SU-DHL-6 (cell line): ENCODE results near the gene MAG.
"Not testable (repeated sequence)": the region's sequence is repeated elsewhere in the genome, so short reads cannot be mapped to it uniquely, and the experiment has no call there.

Experiments used
- H2AFZ ChIP-seq: fragments of 200-600 bp; sonication (generic); 2 replicates; pipeline ENCODE4 v1.6.1; 2014; ENCODE audit warnings: low read depth, mild to moderate bottlenecking, moderate library complexity, mixed read lengths, antibody characterized with exemption, low read length; ENCODE audit not compliant: severe bottlenecking
- H3F3A ChIP-seq: fragments of 200-600 bp; shearing (Covaris generic); 2 replicates; pipeline ENCODE4 v1.6.0; 2016; ENCODE audit warnings: antibody characterized with exemption, mild to moderate bottlenecking; ENCODE audit not compliant: insufficient read depth
- H3K27ac ChIP-seq: fragments of 200-600 bp; sonication (generic); 2 replicates; pipeline ENCODE4 v1.5.1; 2016; ENCODE audit warnings: low read depth, mild to moderate bottlenecking, low read length, moderate library complexity, mixed read lengths
- H3K27me3 ChIP-seq: fragments of 200-600 bp; sonication (generic), shearing (Covaris generic); 2 replicates; pipeline ENCODE4 v1.6.0; 2014; ENCODE audit warnings: mild to moderate bottlenecking, low read length
- H3K36me3 ChIP-seq: fragments of 200-600 bp; sonication (generic); 2 replicates; pipeline ENCODE4 v1.6.1; 2014; ENCODE audit warnings: mild to moderate bottlenecking, low read length, mixed read lengths
- H3K4me2 ChIP-seq: fragments of 300-600, 200-600 bp; shearing (Covaris generic), sonication (generic); 2 replicates; pipeline ENCODE4 v1.6.0; 2014; ENCODE audit warnings: low read length, low read depth, mild to moderate bottlenecking; ENCODE audit not compliant: poor library complexity, severe bottlenecking
- H3K4me3 ChIP-seq: fragments of 200-600 bp; sonication (generic); 2 replicates; pipeline ENCODE4 v1.5.1; 2014; ENCODE audit warnings: antibody characterized with exemption, low read length, mild to moderate bottlenecking, mixed read lengths; ENCODE audit not compliant: insufficient read depth, poor library complexity, severe bottlenecking
- H3K79me2 ChIP-seq: fragments of 200-600 bp; sonication (generic); 2 replicates; pipeline ENCODE4 v1.6.1; 2014; ENCODE audit warnings: mild to moderate bottlenecking, low read length, moderate library complexity; ENCODE audit not compliant: insufficient read depth
- H3K9ac ChIP-seq: fragments of 200-600 bp; sonication (generic); 2 replicates; pipeline ENCODE4 v1.7.0; 2014; ENCODE audit warnings: mild to moderate bottlenecking, low read length
- H3K9me2 ChIP-seq: fragments of 200-600 bp; sonication (generic); replicated peaks from 2 replicates; pipeline ENCODE4 v1.6.1; 2014; ENCODE audit warnings: low read length; ENCODE audit not compliant: insufficient read depth
- H3K9me3 ChIP-seq: fragments of 200-600 bp; sonication (generic); 2 replicates; pipeline ENCODE4 v1.6.1; 2014; ENCODE audit warnings: low read length, mixed read lengths; ENCODE audit not compliant: insufficient read depth
- H4K20me1 ChIP-seq: fragments of 200-600 bp; sonication (generic); 2 replicates; pipeline ENCODE4 v1.6.1; 2014; ENCODE audit warnings: low read depth, mild to moderate bottlenecking, antibody characterized with exemption, low read length, moderate library complexity, mixed read lengths
- CTCF ChIP-seq: fragments of 200-600 bp; sonication (generic); IDR thresholded peaks from one replicate; pipeline ENCODE4 v1.5.1; 2017; ENCODE audit warnings: antibody characterized with exemption, mild to moderate bottlenecking, low read length, moderate library complexity; ENCODE audit not compliant: insufficient read depth, poor library complexity, severe bottlenecking
- EZH2phosphoT487 ChIP-seq: fragments of 200-600 bp; sonication (generic), shearing (Covaris generic); conservative IDR thresholded peaks from 2 replicates; pipeline ENCODE4 v1.6.1; 2018; ENCODE audit warnings: mild to moderate bottlenecking, antibody characterized with exemption, low read length, moderate library complexity, mixed read lengths

MAG gene

GRCh38 chr19:35355791-35356460 lies 64.0 kb downstream of the MAG start:
- Histone ChIP-seq H2AFZ (no peak overlapping the region), H3K36me3 (no peaks in the 10 kb centered on the region), H3K27me3 (no peaks in the 10 kb centered on the region), H3K4me3 (no peak overlapping the region), H3K4me2 (no peak overlapping the region), H4K20me1 (no peaks in the 10 kb centered on the region), H3K9me3 (no peaks in the 10 kb centered on the region), H3K27ac (no peak overlapping the region), H3K9ac (no peak overlapping the region), H3K79me2 (no peaks in the 10 kb centered on the region), H3K9me2 (no peaks in the 10 kb centered on the region), H3F3A (no peaks in the 10 kb centered on the region)
- TF ChIP-seq EZH2phosphoT487: no peak
- no peak for TF ChIP-seq CTCF

- H4K20me1 ChIP-seq: no peaks in the 10 kb centered on the region
- H3K27ac ChIP-seq: no peak within 1 kb of the TSS
- no peaks in the 10 kb centered on the region for H3K9me3 ChIP-seq
- H3K9me2 ChIP-seq: no peaks in the 10 kb centered on the region
- H3K9ac ChIP-seq: no peak within 1 kb of the TSS
- no peaks in the 10 kb centered on the region for H3K36me3 ChIP-seq
- no peaks in the 10 kb centered on the region for H3K27me3 ChIP-seq
- H3F3A ChIP-seq: no peaks in the 10 kb centered on the region
- H2AFZ ChIP-seq: no peak within 1 kb of the TSS
- H3K4me2 ChIP-seq: no peak within 1 kb of the TSS
- no peaks in the 10 kb centered on the region for H3K79me2 ChIP-seq
- H3K4me3 ChIP-seq: no peak within 1 kb of the TSS
- TF ChIP-seq EZH2phosphoT487 (no peak), CTCF (no peak)
Observed at GRCh38 chr19:35357867-35358573, 66.1 kb downstream of the MAG start, which contains the start of gene FFAR3. FFAR3 (plus strand) TSS chr19:35358460; CDS start chr19:35358891, 431 bp downstream.

- H3K4me3 ChIP-seq: not testable (repeated sequence)
Observed at GRCh38 chr19:35358834-35359233, 66.9 kb downstream of the MAG start.

GRCh38 chr19:35359395-35359794 lies 67.4 kb downstream of the MAG start:
- H3K4me3 ChIP-seq, H3K27ac ChIP-seq, H2AFZ ChIP-seq, H3K4me2 ChIP-seq, H3K79me2 ChIP-seq, H3K27me3 ChIP-seq, H3F3A ChIP-seq, H3K9me3 ChIP-seq, H3K9ac ChIP-seq, H3K9me2 ChIP-seq, H4K20me1 ChIP-seq, H3K36me3 ChIP-seq: not testable (repeated sequence)

More at GRCh38 chr19:35358834-35359233, 66.9 kb downstream of the MAG start:
- not testable (repeated sequence) for H3K79me2 ChIP-seq, H3K4me2 ChIP-seq, H3K9me3 ChIP-seq, H3K9me2 ChIP-seq, H3K36me3 ChIP-seq, H2AFZ ChIP-seq, H3K9ac ChIP-seq, H3F3A ChIP-seq, H3K27ac ChIP-seq, H3K27me3 ChIP-seq, H4K20me1 ChIP-seq

GRCh38 chr19:35360081-35360480 lies 68.1 kb downstream of the MAG start:
- not testable (repeated sequence) for H3K27ac ChIP-seq, H3K9ac ChIP-seq, H4K20me1 ChIP-seq, H3K9me3 ChIP-seq, H3K4me2 ChIP-seq, H3K36me3 ChIP-seq, H3K4me3 ChIP-seq, H2AFZ ChIP-seq, H3K9me2 ChIP-seq, H3K27me3 ChIP-seq, H3F3A ChIP-seq, H3K79me2 ChIP-seq
